Mesothelial cell of epicardium (in vitro differentiated cells): ENCODE data around the gene ANKRD1. TPM values are rescaled to one million over a fixed set of nuclear protein-coding genes. Genes with fewer than 3 reads are reported as not detected.
"Not testable (repeated sequence)": the region's sequence is repeated elsewhere in the genome, so short reads cannot be mapped to it uniquely, and the experiment has no call there.

Experiments
- DNase-seq, 2 experiments: peaks; one replicate each; pipeline ENCODE4 v3.0.0; 2021; ENCODE audit warnings: low spot score in 2 of 2; ENCODE audit not compliant: unreplicated experiment in 2 of 2
- H3K27ac Mint-ChIP-seq: 2 replicates; pipeline ENCODE4 v1.8.0; 2021; ENCODE audit warnings: mixed read lengths
- H3K27me3 Mint-ChIP-seq: 2 replicates; pipeline ENCODE4 v1.8.0; 2021; ENCODE audit warnings: low read depth, mixed read lengths
- H3K36me3 Mint-ChIP-seq: 2 replicates; pipeline ENCODE4 v1.8.0; 2021; ENCODE audit warnings: mixed read lengths
- H3K4me1 Mint-ChIP-seq: 2 replicates; pipeline ENCODE4 v1.8.0; 2021; ENCODE audit warnings: mixed read lengths
- H3K4me3 Mint-ChIP-seq: 2 replicates; pipeline ENCODE4 v1.8.0; 2021; ENCODE audit warnings: mild to moderate bottlenecking, moderate library complexity, mixed read lengths
- H3K9me3 Mint-ChIP-seq: 2 replicates; pipeline ENCODE4 v1.8.0; 2021; ENCODE audit warnings: mixed read lengths
- total RNA-seq: library from RNA; stranded (reverse); gene quantifications from 3 replicates; pipeline ENCODE4 v1.2.1, GENCODE V29; 2021
- TF ChIP-seq, protein P1 (sequence below): fragments of 200-600 bp; sonication (generic); IDR thresholded peaks from one replicate; pipeline ENCODE4 v1.5.0; 2021; ENCODE audit warnings: antibody characterized with exemption; ENCODE audit not compliant: unreplicated experiment

ANKRD1 gene
- total RNA-seq, 1 donor from 2014 or later = 5.2 TPM

GRCh38 chr10:90959826-90960225, 38.9 kb upstream of the ANKRD1 start:
- no peaks in the 10 kb centered on the region for H3K4me1 Mint-ChIP-seq
- no peak overlapping the region for H3K27ac Mint-ChIP-seq
- H3K4me3 Mint-ChIP-seq = no peak overlapping the region
- DNase-seq = no peak
- no peaks in the 10 kb centered on the region for H3K27me3 Mint-ChIP-seq
- TF ChIP-seq, protein P1, sequence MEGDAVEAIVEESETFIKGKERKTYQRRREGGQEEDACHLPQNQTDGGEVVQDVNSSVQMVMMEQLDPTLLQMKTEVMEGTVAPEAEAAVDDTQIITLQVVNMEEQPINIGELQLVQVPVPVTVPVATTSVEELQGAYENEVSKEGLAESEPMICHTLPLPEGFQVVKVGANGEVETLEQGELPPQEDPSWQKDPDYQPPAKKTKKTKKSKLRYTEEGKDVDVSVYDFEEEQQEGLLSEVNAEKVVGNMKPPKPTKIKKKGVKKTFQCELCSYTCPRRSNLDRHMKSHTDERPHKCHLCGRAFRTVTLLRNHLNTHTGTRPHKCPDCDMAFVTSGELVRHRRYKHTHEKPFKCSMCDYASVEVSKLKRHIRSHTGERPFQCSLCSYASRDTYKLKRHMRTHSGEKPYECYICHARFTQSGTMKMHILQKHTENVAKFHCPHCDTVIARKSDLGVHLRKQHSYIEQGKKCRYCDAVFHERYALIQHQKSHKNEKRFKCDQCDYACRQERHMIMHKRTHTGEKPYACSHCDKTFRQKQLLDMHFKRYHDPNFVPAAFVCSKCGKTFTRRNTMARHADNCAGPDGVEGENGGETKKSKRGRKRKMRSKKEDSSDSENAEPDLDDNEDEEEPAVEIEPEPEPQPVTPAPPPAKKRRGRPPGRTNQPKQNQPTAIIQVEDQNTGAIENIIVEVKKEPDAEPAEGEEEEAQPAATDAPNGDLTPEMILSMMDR = no peak
- H3K9me3 Mint-ChIP-seq = no peaks in the 10 kb centered on the region
- H3K36me3 Mint-ChIP-seq = no peaks in the 10 kb centered on the region

- no peak overlapping the region for H3K4me3 Mint-ChIP-seq
- TF ChIP-seq, protein P1 = no peak
- H3K4me1 Mint-ChIP-seq = no peaks in the 10 kb centered on the region
- H3K9me3 Mint-ChIP-seq = peaks cover 3% of the 10 kb centered on the region
- no peaks in the 10 kb centered on the region for H3K36me3 Mint-ChIP-seq
- no peak overlapping the region for H3K27ac Mint-ChIP-seq
- DNase-seq = no peak
- no peaks in the 10 kb centered on the region for H3K27me3 Mint-ChIP-seq
Measured at GRCh38 chr10:90958781-90959180, 37.9 kb upstream of the ANKRD1 start.

DNA sequence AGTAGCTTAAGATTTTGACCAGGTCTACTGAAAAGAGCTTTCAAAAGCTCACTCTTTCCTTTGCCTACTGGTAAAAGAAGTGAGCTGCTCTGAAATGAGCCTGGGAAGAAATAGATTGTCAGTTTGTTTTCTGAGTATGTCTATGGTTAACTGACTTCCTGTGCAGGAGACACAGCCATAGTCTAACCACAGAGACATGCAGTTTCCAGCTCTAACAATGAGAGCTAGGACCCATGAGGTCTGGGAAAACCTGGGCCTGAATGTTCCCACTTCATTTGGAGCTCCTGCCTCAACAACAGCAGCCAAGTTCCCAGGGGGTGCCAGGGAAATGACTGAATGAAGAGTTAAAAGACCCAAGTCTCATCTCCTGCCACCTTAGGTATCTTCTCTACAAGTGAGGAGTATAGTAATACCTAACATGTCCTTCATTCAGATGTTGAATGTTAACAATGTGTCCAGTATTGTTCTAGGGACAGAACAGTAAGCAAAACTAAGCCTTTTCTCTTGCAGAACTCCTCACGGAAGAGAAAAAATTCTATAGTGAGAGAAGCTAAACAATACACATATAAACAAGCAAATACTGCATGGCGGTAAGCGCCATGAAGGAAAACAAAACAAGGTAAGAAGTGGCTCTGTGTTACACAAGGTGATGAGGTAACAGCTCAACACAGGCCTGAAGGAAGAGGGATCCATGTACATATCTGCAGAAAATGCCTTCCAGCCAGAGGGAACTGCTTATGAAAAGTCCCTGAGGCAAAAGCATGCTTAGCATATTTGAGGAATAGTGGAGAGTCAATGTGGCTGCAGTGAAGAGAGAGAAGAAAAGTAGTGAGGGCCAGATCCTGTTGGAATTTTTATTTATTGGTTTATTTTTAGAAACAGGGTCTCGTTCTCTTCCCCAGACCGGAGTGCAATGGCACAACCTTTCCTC, 26.4 kb upstream of the ANKRD1 start:
- H3K4me3 Mint-ChIP-seq = no peak overlapping the region
- H3K9me3 Mint-ChIP-seq = peaks cover 24% of the 10 kb centered on the region
- TF ChIP-seq, protein P1 = no peak
- DNase-seq = no peak
- no peaks in the 10 kb centered on the region for H3K4me1 Mint-ChIP-seq
- H3K27ac Mint-ChIP-seq = no peak overlapping the region
- H3K36me3 Mint-ChIP-seq = no peaks in the 10 kb centered on the region
- H3K27me3 Mint-ChIP-seq = no peaks in the 10 kb centered on the region

- TF ChIP-seq, protein P1 = no peak
- no peaks in the 10 kb centered on the region for H3K36me3 Mint-ChIP-seq
- H3K4me3 Mint-ChIP-seq = no peak overlapping the region
- H3K27me3 Mint-ChIP-seq = no peaks in the 10 kb centered on the region
- no peaks in the 10 kb centered on the region for H3K4me1 Mint-ChIP-seq
- no peak overlapping the region for H3K27ac Mint-ChIP-seq
- peaks cover 8% of the 10 kb centered on the region for H3K9me3 Mint-ChIP-seq
- no peak for DNase-seq
Measured at GRCh38 chr10:90945491-90946070, 24.7 kb upstream of the ANKRD1 start.

GRCh38 chr10:90944749-90945148, 23.9 kb upstream of the ANKRD1 start:
- Mint-ChIP-seq H3K27ac (no peak overlapping the region), H3K27me3 (no peaks in the 10 kb centered on the region), H3K9me3 (no peaks in the 10 kb centered on the region), H3K36me3 (no peaks in the 10 kb centered on the region), H3K4me1 (no peaks in the 10 kb centered on the region), H3K4me3 (no peak overlapping the region)
- DNase-seq = no peak
- TF ChIP-seq, protein P1 = no peak

GRCh38 chr10:90942980-90943379, 22.1 kb upstream of the ANKRD1 start:
- not testable (repeated sequence) for H3K9me3 Mint-ChIP-seq, H3K4me3 Mint-ChIP-seq, DNase-seq, H3K36me3 Mint-ChIP-seq, H3K27me3 Mint-ChIP-seq, H3K4me1 Mint-ChIP-seq, H3K27ac Mint-ChIP-seq
